ENCODE measurements around the gene LY9. TPM values are rescaled to one million over a fixed set of nuclear protein-coding genes. Genes with fewer than 3 reads are reported as not detected.

Gene LY9
- total RNA-seq, 1 donor from 2014 or later: 4.7 TPM

- H3K27ac ChIP-seq: no peak overlapping the region
- no peaks in the 10 kb centered on the region for H3K27me3 ChIP-seq
- H3K36me3 ChIP-seq: no peaks in the 10 kb centered on the region
- no peaks in the 10 kb centered on the region for H3K4me1 ChIP-seq
- no peaks in the 10 kb centered on the region for H3K9me3 ChIP-seq
- TF ChIP-seq POLR2AphosphoS5 (IDR thresholded peaks at IDR 0.05; ENCODE audit: insufficient read depth in 1 of 2, low read depth in 1 of 2): no peak
- TF ChIP-seq CTCF (IDR thresholded peaks at IDR 0.05): no peak
- intact Hi-C loops (cut with DNase I): no loop called here
- no peak for DNase-seq (ENCODE audit: extremely low spot score in 2 of 2)
- no peak overlapping the region for H3K4me3 ChIP-seq
Measured at GRCh38 chr1:160810486-160810885, 14.5 kb downstream of the LY9 start.

GRCh38 chr1:160811147-160811546 is 15.2 kb downstream of the LY9 start:
- no peaks in the 10 kb centered on the region for H3K9me3 ChIP-seq
- no peaks in the 10 kb centered on the region for H3K4me1 ChIP-seq
- DNase-seq (ENCODE audit: extremely low spot score in 2 of 2): no peak
- H3K27ac ChIP-seq: no peak overlapping the region
- intact Hi-C loops (cut with DNase I): no loop called here
- no peaks in the 10 kb centered on the region for H3K27me3 ChIP-seq
- H3K36me3 ChIP-seq: no peaks in the 10 kb centered on the region
- TF ChIP-seq CTCF (IDR thresholded peaks at IDR 0.05) (no peak), POLR2A (IDR thresholded peaks at IDR 0.05) (no peak), POLR2AphosphoS5 (IDR thresholded peaks at IDR 0.05; ENCODE audit: insufficient read depth in 1 of 2, low read depth in 1 of 2) (no peak)
- no peak overlapping the region for H3K4me3 ChIP-seq

GRCh38 chr1:160813215-160813614 is 17.2 kb downstream of the LY9 start:
- TF ChIP-seq POLR2A (IDR thresholded peaks at IDR 0.05) (no peak), CTCF (IDR thresholded peaks at IDR 0.05) (no peak), POLR2AphosphoS5 (IDR thresholded peaks at IDR 0.05; ENCODE audit: insufficient read depth in 1 of 2, low read depth in 1 of 2) (no peak)
- Histone ChIP-seq H3K27me3 (no peaks in the 10 kb centered on the region), H3K9me3 (no peaks in the 10 kb centered on the region), H3K27ac (no peak overlapping the region), H3K4me1 (no peaks in the 10 kb centered on the region), H3K36me3 (no peaks in the 10 kb centered on the region), H3K4me3 (no peak overlapping the region)
- intact Hi-C loops (cut with DNase I): no loop called here
- DNase-seq (ENCODE audit: extremely low spot score in 2 of 2): no peak

GRCh38 chr1:160814316-160814715 is 18.3 kb downstream of the LY9 start:
- no peak overlapping the region for H3K4me3 ChIP-seq
- intact Hi-C loops (cut with DNase I): no loop called here
- TF ChIP-seq CTCF (IDR thresholded peaks at IDR 0.05) (no peak), POLR2AphosphoS5 (IDR thresholded peaks at IDR 0.05; ENCODE audit: insufficient read depth in 1 of 2, low read depth in 1 of 2) (no peak), POLR2A (IDR thresholded peaks at IDR 0.05) (no peak)
- DNase-seq (ENCODE audit: extremely low spot score in 2 of 2): no peak
- no peaks in the 10 kb centered on the region for H3K4me1 ChIP-seq
- no peaks in the 10 kb centered on the region for H3K27me3 ChIP-seq
- no peak overlapping the region for H3K27ac ChIP-seq
- no peaks in the 10 kb centered on the region for H3K9me3 ChIP-seq
- H3K36me3 ChIP-seq: no peaks in the 10 kb centered on the region

- Histone ChIP-seq H3K4me1 (no peaks in the 10 kb centered on the region), H3K9me3 (no peaks in the 10 kb centered on the region), H3K27me3 (no peaks in the 10 kb centered on the region), H3K36me3 (no peaks in the 10 kb centered on the region), H3K4me3 (no peak overlapping the region), H3K27ac (no peak overlapping the region)
- DNase-seq (ENCODE audit: extremely low spot score in 2 of 2): no peak
- TF ChIP-seq POLR2A (IDR thresholded peaks at IDR 0.05) (no peak), POLR2AphosphoS5 (IDR thresholded peaks at IDR 0.05; ENCODE audit: insufficient read depth in 1 of 2, low read depth in 1 of 2) (no peak), CTCF (IDR thresholded peaks at IDR 0.05) (no peak)
- intact Hi-C loops (cut with DNase I): no loop called here
Measured at GRCh38 chr1:160814856-160815255, 18.9 kb downstream of the LY9 start.
